ENCODE results near the gene INF2.
A peak's percentile ranks its signal among the peaks of the same experiment; 100 is the strongest.

The INF2 gene

GRCh38 chr14:104694991-104695659 lies 5.7 kb downstream of the INF2 start:
- Histone ChIP-seq H3K4me3 (ENCODE audit: low read depth, low read length) (no peak overlapping the region), H3K36me3 (replicated peaks) (peaks cover 7% of the 10 kb centered on the region), H3K27ac (no peak overlapping the region), H3K27me3 (replicated peaks) (no peaks in the 10 kb centered on the region)
- no peak for TF ChIP-seq CTCF (IDR thresholded peaks at IDR 0.05; ENCODE audit: low read depth, low read length, missing control alignments)
- DNase-seq: no peak
- in situ Hi-C loops (cut with HindIII; ENCODE audit: low pct_ligation_motif_present, low sequenced_read_pairs): no loop called here

- Histone ChIP-seq H3K27me3 (replicated peaks) (no peaks in the 10 kb centered on the region), H3K36me3 (replicated peaks) (peaks cover 7% of the 10 kb centered on the region), H3K27ac (no peak overlapping the region), H3K4me3 (ENCODE audit: low read depth, low read length) (no peak overlapping the region)
- no peak for DNase-seq
- in situ Hi-C loops (cut with HindIII; ENCODE audit: low pct_ligation_motif_present, low sequenced_read_pairs): no loop called here
- peak; percentile 23 for TF ChIP-seq CTCF (IDR thresholded peaks at IDR 0.05; ENCODE audit: low read depth, low read length, missing control alignments)
Measured at GRCh38 chr14:104695660-104696000, 6.2 kb downstream of the INF2 start.

- no peak overlapping the region for H3K4me3 ChIP-seq (ENCODE audit: low read depth, low read length)
Measured at GRCh38 chr14:104696671-104697316, 7.4 kb downstream of the INF2 start.

GRCh38 chr14:104697317-104697703 lies 7.9 kb downstream of the INF2 start:
- no peaks in the 10 kb centered on the region for H3K27me3 ChIP-seq (replicated peaks)
- H3K27ac ChIP-seq: no peak overlapping the region
- no peak for TF ChIP-seq CTCF (IDR thresholded peaks at IDR 0.05; ENCODE audit: low read depth, low read length, missing control alignments)
- DNase-seq: no peak
- in situ Hi-C loops (cut with HindIII; ENCODE audit: low pct_ligation_motif_present, low sequenced_read_pairs): no loop called here
- no peak overlapping the region for H3K4me3 ChIP-seq (ENCODE audit: low read depth, low read length)
- H3K36me3 ChIP-seq (replicated peaks): peaks cover 11% of the 10 kb centered on the region

More at GRCh38 chr14:104696671-104697316, 7.4 kb downstream of the INF2 start:
- Histone ChIP-seq H3K27ac (no peak overlapping the region), H3K36me3 (replicated peaks) (peaks cover 10% of the 10 kb centered on the region), H3K27me3 (replicated peaks) (no peaks in the 10 kb centered on the region)
- no peak for DNase-seq
- in situ Hi-C loops (cut with HindIII; ENCODE audit: low pct_ligation_motif_present, low sequenced_read_pairs): no loop called here
- TF ChIP-seq CTCF (IDR thresholded peaks at IDR 0.05; ENCODE audit: low read depth, low read length, missing control alignments): no peak

- in situ Hi-C loops (cut with HindIII; ENCODE audit: low pct_ligation_motif_present, low sequenced_read_pairs): no loop called here
- Histone ChIP-seq H3K36me3 (replicated peaks) (peaks cover 19% of the 10 kb centered on the region), H3K27me3 (replicated peaks) (no peaks in the 10 kb centered on the region), H3K4me3 (ENCODE audit: low read depth, low read length) (no peak overlapping the region), H3K27ac (no peak overlapping the region)
- no peak for DNase-seq
- TF ChIP-seq CTCF (IDR thresholded peaks at IDR 0.05; ENCODE audit: low read depth, low read length, missing control alignments): no peak
Measured at GRCh38 chr14:104697892-104698583, 8.6 kb downstream of the INF2 start.
